H1 (cell line): ENCODE data around the gene ENSA. TPM values are rescaled to one million over a fixed set of nuclear protein-coding genes. Genes with fewer than 3 reads are reported as not detected.

Experiments used
- CTCF ChIA-PET: fragments of 300-600 bp; sonication (Branson Sonifier 250); formaldehyde crosslinking; loops from one replicate; lab custom pipeline; 2021; ENCODE audit not compliant: partially characterized antibody; lab: Charles Lee
- POLR2A ChIA-PET: fragments of 300-600 bp; sonication (Branson Sonifier 250); formaldehyde crosslinking; loops from one replicate; lab custom pipeline; 2021; ENCODE audit warnings: inconsistent platforms; ENCODE audit not compliant: partially characterized antibody; lab: Charles Lee
- DNase-seq, 2 experiments: peaks; one replicate each; pipeline versions ENCODE4 v3.0.0 to v3.0.0-alpha.2; 2010 to 2022; ENCODE audit warnings: low spot score in 2 of 2, low read depth in 1 of 2, mixed read lengths in 1 of 2
- FAIRE-seq: peaks from 2 replicates; lab custom pipeline; 2011; peaks lifted over from hg19 to GRCh38; lab: Jason Lieb, UNC
- H2AFZ ChIP-seq: 2 replicates; pipeline ENCODE4 v1.8.1; 2012; ENCODE audit warnings: low read length, inconsistent platforms
- H2AK5ac ChIP-seq: 2 replicates; pipeline ENCODE4 v1.6.1; 2013; ENCODE audit warnings: low read depth, low read length
- H2BK120ac ChIP-seq: replicated peaks from 2 replicates; pipeline ENCODE3; 2013; ENCODE audit warnings: low read depth, low read length, inconsistent platforms
- H2BK12ac ChIP-seq: 2 replicates; pipeline ENCODE4 v1.6.1; 2013; ENCODE audit warnings: low read depth, low read length
- H2BK15ac ChIP-seq: 2 replicates; pipeline ENCODE4 v1.6.1; 2013; ENCODE audit warnings: low read length
- H2BK20ac ChIP-seq: 2 replicates; pipeline ENCODE4 v1.6.1; 2013; ENCODE audit warnings: low read length
- H2BK5ac ChIP-seq: 2 replicates; pipeline ENCODE4 v1.6.1; 2013; ENCODE audit warnings: low read depth, low read length
- H3K14ac ChIP-seq: 2 replicates; pipeline ENCODE4 v1.6.1; 2013; ENCODE audit warnings: inconsistent platforms; ENCODE audit not compliant: insufficient read length
- H3K18ac ChIP-seq: 2 replicates; pipeline ENCODE4 v1.6.1; 2013; ENCODE audit warnings: low read length; ENCODE audit errors: extremely low read depth
- H3K23ac ChIP-seq: 2 replicates; pipeline ENCODE4 v1.6.1; 2013; ENCODE audit warnings: inconsistent platforms; ENCODE audit not compliant: insufficient read length
- H3K23me2 ChIP-seq: 2 replicates; pipeline ENCODE4 v1.6.1; 2013; ENCODE audit warnings: low read depth, low read length
- H3K27ac ChIP-seq: 2 replicates; pipeline ENCODE4 v1.6.1; 2011; ENCODE audit warnings: low read depth, low read length, inconsistent platforms
- H3K27me3 ChIP-seq, 4 experiments: replicated peaks in 1 of 4; 1 replicate in 1 of 4; 2 replicates in 3 of 4; pipeline versions ENCODE4 v1.6.1 to v1.8.1; 2011 to 2013; ENCODE audit warnings: low read length in 3 of 4, mild to moderate bottlenecking in 3 of 4, inconsistent platforms in 2 of 4, mixed read lengths in 2 of 4, moderate library complexity in 1 of 4; ENCODE audit not compliant: control insufficient read depth in 3 of 4, insufficient read depth in 3 of 4; ENCODE audit errors: extremely low read depth in 1 of 4
- H3K36me3 ChIP-seq, 4 experiments: 2 replicates each; pipeline versions ENCODE4 v1.6.1 to v1.8.1; 2011 to 2013; ENCODE audit warnings: mild to moderate bottlenecking in 4 of 4, low read length in 3 of 4, moderate library complexity in 2 of 4, control low read depth in 1 of 4, inconsistent platforms in 1 of 4; ENCODE audit not compliant: insufficient read depth in 4 of 4, control insufficient read depth in 2 of 4
- H3K4ac ChIP-seq: replicated peaks from 2 replicates; pipeline ENCODE3; 2013; ENCODE audit warnings: low read length, low read depth, mixed read lengths, inconsistent platforms; ENCODE audit not compliant: insufficient read length
- H3K4me1 ChIP-seq, 4 experiments: replicated peaks in 1 of 4; 1 replicate in 1 of 4; 2 replicates in 3 of 4; pipeline versions ENCODE4 v1.6.1 to v1.8.1; 2011 to 2013; ENCODE audit warnings: low read length in 3 of 4, inconsistent platforms in 2 of 4, mixed read lengths in 1 of 4; ENCODE audit not compliant: insufficient read depth in 4 of 4, control insufficient read depth in 3 of 4
- H3K4me2 ChIP-seq, 2 experiments: 2 replicates each; pipeline versions ENCODE4 v1.6.1 to v1.8.1; 2011 to 2013; ENCODE audit warnings: low read depth in 2 of 2, low read length in 2 of 2, control low read depth in 1 of 2, inconsistent platforms in 1 of 2, mild to moderate bottlenecking in 1 of 2; ENCODE audit not compliant: insufficient read depth in 1 of 2
- H3K4me3 ChIP-seq, 4 experiments: fragments of 200-600, 300-600 bp in 1 of 4; sonication (generic), shearing (Covaris generic), sonication (Bioruptor Twin) in 1 of 4; 2 replicates each; pipeline versions ENCODE4 v1.5.1 to v1.8.1; 2011 to 2016; ENCODE audit warnings: low read length in 4 of 4, low read depth in 3 of 4, control low read depth in 2 of 4, inconsistent platforms in 2 of 4, mild to moderate bottlenecking in 2 of 4, mixed read lengths in 1 of 4, moderate library complexity in 1 of 4; ENCODE audit not compliant: insufficient read depth in 2 of 4; ENCODE audit errors: extremely low read depth in 1 of 4
- H3K56ac ChIP-seq: replicated peaks from 2 replicates; pipeline ENCODE3; 2013; ENCODE audit warnings: low read depth, mild to moderate bottlenecking, mixed read lengths, low read length, inconsistent platforms; ENCODE audit not compliant: insufficient read length
- H3K79me1 ChIP-seq: 2 replicates; pipeline ENCODE4 v1.6.1; 2013; ENCODE audit warnings: low read depth, low read length, control low read depth
- H3K79me2 ChIP-seq, 2 experiments: 2 replicates each; pipeline versions ENCODE4 v1.6.1 to v1.8.1; 2012 to 2013; ENCODE audit warnings: low read length in 2 of 2, mild to moderate bottlenecking in 2 of 2, inconsistent platforms in 1 of 2; ENCODE audit not compliant: insufficient read depth in 2 of 2, control insufficient read depth in 1 of 2
- H3K9ac ChIP-seq, 4 experiments: replicated peaks in 1 of 4; 1 replicate in 1 of 4; 2 replicates in 3 of 4; pipeline versions ENCODE4 v1.6.1 to v1.8.1; 2011 to 2013; ENCODE audit warnings: low read depth in 3 of 4, low read length in 3 of 4, control low read depth in 2 of 4, mild to moderate bottlenecking in 2 of 4, moderate library complexity in 2 of 4, inconsistent platforms in 1 of 4; ENCODE audit errors: extremely low read depth in 1 of 4
- H3K9me3 ChIP-seq, 2 experiments: 2 replicates each; pipeline versions ENCODE4 v1.6.1 to v1.8.1; 2012 to 2013; ENCODE audit warnings: mild to moderate bottlenecking in 2 of 2, moderate library complexity in 2 of 2, control low read depth in 1 of 2, inconsistent platforms in 1 of 2, low read depth in 1 of 2, low read length in 1 of 2, mixed read lengths in 1 of 2; ENCODE audit not compliant: insufficient read depth in 2 of 2
- H4K20me1 ChIP-seq, 2 experiments: replicated peaks in 1 of 2; 2 replicates each; pipeline versions ENCODE3 to v1.8.1; 2011 to 2013; ENCODE audit warnings: inconsistent platforms in 2 of 2, low read length in 2 of 2, mild to moderate bottlenecking in 1 of 2; ENCODE audit not compliant: insufficient read depth in 2 of 2, control insufficient read depth in 1 of 2
- H4K5ac ChIP-seq: 2 replicates; pipeline ENCODE4 v1.6.1; 2013; ENCODE audit warnings: low read length, low read depth, mixed read lengths, inconsistent platforms; ENCODE audit not compliant: insufficient read length
- H4K8ac ChIP-seq: 2 replicates; pipeline ENCODE4 v1.8.0; 2013; ENCODE audit warnings: mild to moderate bottlenecking, moderate library complexity, low read length, inconsistent platforms; ENCODE audit not compliant: insufficient read depth; ENCODE audit errors: extremely low read depth
- H4K91ac ChIP-seq: replicated peaks from 2 replicates; pipeline ENCODE3; 2013; ENCODE audit warnings: low read length, mixed read lengths, inconsistent platforms; ENCODE audit not compliant: insufficient read length
- ASH2L ChIP-seq: fragments of 200-600, 300-600 bp; sonication (generic); IDR thresholded peaks from one replicate; pipeline ENCODE4 v1.7.1; 2017; ENCODE audit warnings: low read length
- CEBPB ChIP-seq: IDR thresholded peaks from 2 replicates; pipeline ENCODE4 v1.6.1; 2012; ENCODE audit warnings: low read depth, low read length
- KDM5A ChIP-seq: fragments of 200-600 bp; IDR thresholded peaks from 2 replicates; pipeline ENCODE4 v1.7.1; 2012; ENCODE audit warnings: mild to moderate bottlenecking, low read length, inconsistent platforms, mixed read lengths
- MAFK ChIP-seq: IDR thresholded peaks from 2 replicates; pipeline ENCODE4 v1.6.1; 2012; ENCODE audit warnings: low read depth, mild to moderate bottlenecking, improper control_type of control experiment, low read length
- POU5F1 ChIP-seq: IDR thresholded peaks from 2 replicates; pipeline ENCODE4 v1.6.1; 2011; ENCODE audit warnings: low read depth, mild to moderate bottlenecking, low read length, moderate library complexity
- RBBP5 ChIP-seq: IDR thresholded peaks from 2 replicates; pipeline ENCODE4 v1.7.1; 2012; ENCODE audit warnings: low read depth, mild to moderate bottlenecking, inconsistent platforms, low read length, moderate library complexity, borderline replicate concordance
- SIN3A ChIP-seq, 2 experiments: IDR thresholded peaks in 1 of 2; conservative IDR thresholded peaks in 1 of 2; 2 replicates each; pipeline ENCODE4 v1.6.1; 2011 to 2012; ENCODE audit warnings: low read length in 2 of 2, improper control_type of control experiment in 1 of 2, low read depth in 1 of 2, mild to moderate bottlenecking in 1 of 2
- WGBS, 2 experiments: shearing (Covaris generic) in 1 of 2; methylation state at CpG; one replicate each; pipeline versions ENCODE4 v1.1.6 to v1.1.7; 2013 to 2015; ENCODE audit warnings: low lambda C conversion rate in 2 of 2, mixed read lengths in 2 of 2, inconsistent platforms in 1 of 2, low coverage in 1 of 2, missing lambda C conversion rate in 1 of 2; ENCODE audit not compliant: insufficient replicate concordance in 2 of 2, insufficient coverage in 1 of 2, insufficient read length in 1 of 2; ENCODE audit errors: extremely low coverage in 1 of 2, missing lambda C conversion rate in 1 of 2; 5-methylcytosine and 5-hydroxymethylcytosine counted together
- polyA plus RNA-seq, 7 experiments: library from polyadenylated mRNA; depleted of rRNA in 3 of 7; stranded (reverse) in 5 of 7; unstranded in 2 of 7; fragments of >200 nt in 5 of 7; fragments of 200-250 nt in 2 of 7; gene quantifications; 1 replicate in 5 of 7; 2 replicates in 1 of 7; 4 replicates in 1 of 7; pipeline versions ENCODE4 v1.2.1 to v1.2.3, GENCODE V29; 2011 to 2013; ENCODE audit warnings: missing spikeins in 2 of 7, mixed read lengths in 2 of 7
- total RNA-seq: library from RNA; stranded (reverse); fragmentation: NEBNext Ultra II Directional; extraction: Animal tissue kit (Norgen Biotek cat#: 25700); gene quantifications from 2 replicates; pipeline ENCODE4 v1.2.1, GENCODE V29; 2021
- TF ChIP-seq, protein P1 (sequence below): IDR thresholded peaks from 2 replicates; pipeline ENCODE4 v1.6.1; 2011; ENCODE audit warnings: low read depth, mild to moderate bottlenecking, low read length; ENCODE audit not compliant: insufficient read depth

The ENSA gene
- total and polyA plus RNA-seq, 2 of the 8 experiments (the other 6 are each of a cell fraction or from before 2014, with no cell fraction given), result 48.2 to 229 TPM

DNA sequence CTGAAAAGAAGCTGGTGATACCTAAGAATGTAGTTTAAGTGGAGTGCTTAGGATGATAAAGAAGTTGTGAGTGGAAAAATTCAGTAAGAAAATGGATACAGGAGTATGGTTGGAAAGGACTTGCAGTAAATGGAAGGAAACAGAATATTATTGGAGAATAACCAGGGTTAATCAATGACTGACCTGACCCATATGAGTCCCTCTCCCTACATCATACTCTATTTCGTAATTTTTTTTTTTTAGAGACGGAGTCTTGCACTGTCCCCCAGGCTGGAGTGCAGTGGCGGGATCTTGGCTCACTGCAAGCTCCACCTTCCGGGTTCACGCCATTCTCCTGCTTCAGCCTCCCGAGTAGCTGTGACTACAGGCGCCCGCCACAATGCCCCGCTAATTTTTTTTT is 33.4 kb upstream of the ENSA start:
- no peak overlapping the region for H3K4me3 ChIP-seq
- no peak overlapping the region for H2BK20ac ChIP-seq
- H2BK12ac ChIP-seq, result no peak overlapping the region
- FAIRE-seq (no peak), DNase-seq (no peak)
- H3K79me2 ChIP-seq, result no peaks in the 10 kb centered on the region
- H3K14ac ChIP-seq, result no peak overlapping the region
- H3K23ac ChIP-seq, result no peak overlapping the region
- H4K91ac ChIP-seq, result no peak overlapping the region
- no peak overlapping the region for H2BK5ac ChIP-seq
- H3K9me3 ChIP-seq, result no peaks in the 10 kb centered on the region
- H3K18ac ChIP-seq, result no peak overlapping the region
- H2BK15ac ChIP-seq, result no peak overlapping the region
- H3K56ac ChIP-seq, result no peak overlapping the region
- no peak overlapping the region for H2AFZ ChIP-seq
- H3K36me3 ChIP-seq, result peaks cover 0 to 30% (median 11%) of the 10 kb centered on the region in 4 experiments; a peak in 5 of 8 replicates
- no peak overlapping the region for H4K5ac ChIP-seq
- H3K23me2 ChIP-seq, result no peaks in the 10 kb centered on the region
- H3K79me1 ChIP-seq, result no peaks in the 10 kb centered on the region
- H4K20me1 ChIP-seq, result no peaks in the 10 kb centered on the region
- no peaks in the 10 kb centered on the region for H3K4me1 ChIP-seq
- ChIA-PET CTCF (interaction anchor here (0.6 to 1.0 kb wide), 2 partner anchors 16 to 161 kb away, joined by 3 read pairs; no protein-coding TSS in a partner anchor), POLR2A (interaction anchor here (0.7 to 1.1 kb wide), 3 partner anchors 20 to 93 kb away, joined by 3 read pairs; no protein-coding TSS in a partner anchor)
- no peak overlapping the region for H2AK5ac ChIP-seq
- WGBS, 2 experiments, result 95% methylated on average over 9 of the region's 9 CpGs; no CpG with 5 or more reads in 1 of the 2 experiments
- H4K8ac ChIP-seq, result no peak overlapping the region
- TF ChIP-seq, protein P1, sequence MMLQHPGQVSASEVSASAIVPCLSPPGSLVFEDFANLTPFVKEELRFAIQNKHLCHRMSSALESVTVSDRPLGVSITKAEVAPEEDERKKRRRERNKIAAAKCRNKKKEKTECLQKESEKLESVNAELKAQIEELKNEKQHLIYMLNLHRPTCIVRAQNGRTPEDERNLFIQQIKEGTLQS, result no peak
- no peak for TF ChIP-seq SIN3A (conservative IDR thresholded peaks at IDR 0.05 in 1 of 2, IDR thresholded peaks at IDR 0.05 in 1 of 2; ENCODE audit: low read depth in 1 of 2, low read length in 2 of 2)
- TF ChIP-seq CEBPB, result no peak
- TF ChIP-seq KDM5A, result no peak
- TF ChIP-seq MAFK, result no peak
- no peak for TF ChIP-seq POU5F1
- no peak for TF ChIP-seq ASH2L
- TF ChIP-seq RBBP5, result no peak
- H3K27ac ChIP-seq, result no peak overlapping the region
- no peak overlapping the region for H3K4ac ChIP-seq
- H2BK120ac ChIP-seq, result no peak overlapping the region
- no peak overlapping the region for H3K9ac ChIP-seq
- H3K27me3 ChIP-seq, result no peaks in the 10 kb centered on the region
- no peak overlapping the region for H3K4me2 ChIP-seq
